ENCODE results near the gene SORCS2. TPM values are rescaled to one million over a fixed set of nuclear protein-coding genes. Genes with fewer than 3 reads are reported as not detected.

Gene SORCS2
- total and polyA plus RNA-seq, 3 donors from 2014 or later, result 2.7 to 4.6 (median 2.9) TPM

- H3K4me3 ChIP-seq, result no peak overlapping the region
- no peaks in the 10 kb centered on the region for H3K36me3 ChIP-seq (ENCODE audit: low read depth, missing control alignments)
- no peaks in the 10 kb centered on the region for H3K9me3 ChIP-seq
- TF ChIP-seq POLR2A (IDR thresholded peaks at IDR 0.05) (no peak), CTCF (IDR thresholded peaks at IDR 0.05) (no peak)
- intact Hi-C loops (cut with DNase I; ENCODE audit: low total_unique reads), result no loop called here
- H3K27ac ChIP-seq, result no peak overlapping the region
- WGBS, 2 donors, result 59 to 62% methylated on average over 4 of the region's 4 CpGs
- DNase-seq, result peak; percentile 25
- H3K4me1 ChIP-seq, result peaks cover 9% of the 10 kb centered on the region
- no peaks in the 10 kb centered on the region for H3K27me3 ChIP-seq
Measured at GRCh38 chr4:7546809-7547367, 354.6 kb downstream of the SORCS2 start.

DNA sequence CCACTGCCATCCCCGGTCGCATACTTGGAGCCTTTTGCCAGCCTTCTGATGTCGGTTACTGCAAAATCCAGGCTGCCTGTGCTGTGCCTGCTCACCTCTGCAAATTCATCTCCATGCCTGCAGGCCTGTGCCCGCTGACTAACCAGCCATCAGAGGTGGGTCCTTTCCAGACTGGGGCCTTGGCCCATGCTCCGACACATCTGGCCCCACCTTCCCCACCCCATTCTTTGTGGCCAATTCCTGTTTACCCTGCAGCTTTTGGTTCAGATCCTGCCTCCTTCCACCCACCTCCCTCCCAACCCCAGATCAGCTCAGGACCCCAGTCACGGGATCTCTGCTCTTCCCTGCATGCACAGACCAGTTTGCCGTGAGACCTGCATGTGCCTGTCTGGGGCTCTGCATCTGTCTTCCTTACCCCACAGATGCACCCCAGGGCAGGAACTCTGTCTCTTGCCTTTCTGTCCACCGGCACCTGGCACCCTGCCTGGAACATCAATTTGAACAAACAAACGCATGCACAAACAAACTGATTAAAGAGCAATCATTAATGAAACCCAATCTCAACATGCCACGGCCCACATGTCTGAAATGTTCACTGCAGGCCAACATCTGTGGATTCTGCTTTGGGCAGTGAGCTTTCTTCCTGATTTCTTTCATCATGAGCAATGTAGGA lies 355.2 kb downstream of the SORCS2 start:
- Histone ChIP-seq H3K9me3 (no peaks in the 10 kb centered on the region), H3K4me3 (no peak overlapping the region), H3K27me3 (no peaks in the 10 kb centered on the region), H3K36me3 (ENCODE audit: low read depth, missing control alignments) (no peaks in the 10 kb centered on the region), H3K4me1 (peaks cover 9% of the 10 kb centered on the region), H3K27ac (no peak overlapping the region)
- TF ChIP-seq CTCF (IDR thresholded peaks at IDR 0.05) (no peak), POLR2A (IDR thresholded peaks at IDR 0.05) (no peak)
- intact Hi-C loops (cut with DNase I; ENCODE audit: low total_unique reads), result no loop called here
- DNase-seq, result peak; percentile 22
- 62% methylated on average over 10 of the region's 10 CpGs for WGBS, 2 donors

DNA sequence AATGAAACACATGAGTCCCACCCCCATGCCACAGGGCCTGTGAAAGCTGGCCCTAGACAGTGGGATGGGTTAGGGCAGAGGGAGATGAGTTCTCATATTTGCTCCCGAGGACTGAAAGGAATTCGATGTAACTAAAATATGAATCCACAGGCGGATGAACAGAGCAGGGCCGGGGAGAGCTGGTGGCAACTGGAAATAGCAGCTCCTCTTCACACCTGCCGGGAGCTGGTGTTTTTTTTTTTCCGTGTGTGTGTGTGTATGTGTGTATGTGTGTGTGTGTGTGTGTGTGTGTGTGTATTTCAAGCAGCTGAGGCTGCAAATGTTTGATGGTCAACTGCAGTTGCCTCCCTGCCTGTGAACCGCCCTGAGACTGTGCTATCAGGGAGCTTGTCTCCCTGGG lies 357.5 kb downstream of the SORCS2 start:
- Histone ChIP-seq H3K4me3 (no peak overlapping the region), H3K36me3 (ENCODE audit: low read depth, missing control alignments) (no peaks in the 10 kb centered on the region), H3K27ac (no peak overlapping the region), H3K9me3 (no peaks in the 10 kb centered on the region), H3K4me1 (peaks cover 9% of the 10 kb centered on the region), H3K27me3 (no peaks in the 10 kb centered on the region)
- TF ChIP-seq CTCF (IDR thresholded peaks at IDR 0.05) (no peak), POLR2A (IDR thresholded peaks at IDR 0.05) (no peak)
- DNase-seq, result no peak
- 89 to 90% methylated on average over 6 to 7 of the region's 7 CpGs for WGBS, 2 donors
- intact Hi-C loops (cut with DNase I; ENCODE audit: low total_unique reads), result no loop called here

- Histone ChIP-seq H3K9me3 (no peaks in the 10 kb centered on the region), H3K27me3 (no peaks in the 10 kb centered on the region), H3K4me3 (no peak overlapping the region), H3K4me1 (peaks cover 1% of the 10 kb centered on the region), H3K36me3 (ENCODE audit: low read depth, missing control alignments) (no peaks in the 10 kb centered on the region), H3K27ac (no peak overlapping the region)
- DNase-seq, result no peak
- intact Hi-C loops (cut with DNase I; ENCODE audit: low total_unique reads), result no loop called here
- 89 to 93% methylated on average over 3 of the region's 3 CpGs for WGBS, 2 donors
- TF ChIP-seq CTCF (IDR thresholded peaks at IDR 0.05) (no peak), POLR2A (IDR thresholded peaks at IDR 0.05) (no peak)
Measured at GRCh38 chr4:7552466-7552865, 360.1 kb downstream of the SORCS2 start.

GRCh38 chr4:7553280-7553679 lies 360.9 kb downstream of the SORCS2 start:
- TF ChIP-seq CTCF (IDR thresholded peaks at IDR 0.05) (no peak), POLR2A (IDR thresholded peaks at IDR 0.05) (no peak)
- Histone ChIP-seq H3K9me3 (no peaks in the 10 kb centered on the region), H3K27ac (no peak overlapping the region)

More at GRCh38 chr4:7553280-7553679, 360.9 kb downstream of the SORCS2 start:
- H3K36me3 ChIP-seq (ENCODE audit: low read depth, missing control alignments), result no peaks in the 10 kb centered on the region
- H3K27me3 ChIP-seq, result no peaks in the 10 kb centered on the region
- no peak overlapping the region for H3K4me3 ChIP-seq
- no peaks in the 10 kb centered on the region for H3K4me1 ChIP-seq
- intact Hi-C loops (cut with DNase I; ENCODE audit: low total_unique reads), result no loop called here
- 90 to 100% methylated on average over 1 of the region's 1 CpG for WGBS, 2 donors
- DNase-seq, result no peak
